Fibroblast of lung (primary cell): ENCODE results near the gene ADGRE1.

Source experiments
- CTCF ChIP-seq, 2 donors: IDR thresholded peaks in 1 of 2; conservative IDR thresholded peaks in 1 of 2; 1 replicate in 1 of 2; 2 replicates in 1 of 2; pipeline ENCODE4 v1.5.1; 2011 to 2012; ENCODE audit warnings: low read length in 2 of 2, control low read depth in 1 of 2, inconsistent platforms in 1 of 2, low read depth in 1 of 2, mild to moderate bottlenecking in 1 of 2
- EZH2 ChIP-seq: IDR thresholded peaks from 2 replicates; pipeline ENCODE4 v1.5.1; 2012; ENCODE audit warnings: low read length, control low read depth, mild to moderate bottlenecking; ENCODE audit errors: missing control alignments

- TF ChIP-seq CTCF (conservative IDR thresholded peaks at IDR 0.05 in 1 of 2, IDR thresholded peaks at IDR 0.05 in 1 of 2; ENCODE audit: low read depth in 1 of 2, low read length in 2 of 2) = no peak
- no peak for TF ChIP-seq EZH2
These were observed 9.6 kb upstream of the ADGRE1 start for GRCh38 chr19:6877766-6878165.
